ENCODE measurements around the gene LHCGR. TPM values are rescaled to one million over a fixed set of nuclear protein-coding genes. Genes with fewer than 3 reads are reported as not detected.
A peak's percentile ranks its signal among the peaks of the same experiment; 100 is the strongest.

Gene LHCGR
- polyA plus RNA-seq, 1 donor, result 0.03 TPM

GRCh38 chr2:48771241-48772014 lies 15.9 kb upstream of the LHCGR start:
- H3K4me1 ChIP-seq (ENCODE audit: control insufficient read depth, insufficient read depth, low read length), result peaks cover 4% of the 10 kb centered on the region
- peak; percentile 38 to 41 for DNase-seq
- 95% methylated on average over 4 of the region's 4 CpGs for WGBS (ENCODE audit: insufficient coverage, low lambda C conversion rate)
- H3K36me3 ChIP-seq (ENCODE audit: control insufficient read depth, insufficient read depth, low read length), result no peaks in the 10 kb centered on the region
- H3K9me3 ChIP-seq (ENCODE audit: control insufficient read depth, low read depth, low read length), result no peaks in the 10 kb centered on the region
- H3K27me3 ChIP-seq (ENCODE audit: control insufficient read depth, insufficient read depth, low read length), result peaks cover 2% of the 10 kb centered on the region
- no peak overlapping the region for H3K27ac ChIP-seq (ENCODE audit: low read length)
- H3K4me3 ChIP-seq (ENCODE audit: low read length), result no peak overlapping the region

GRCh38 chr2:48770181-48770580 lies 14.7 kb upstream of the LHCGR start:
- WGBS (ENCODE audit: insufficient coverage, low lambda C conversion rate), result no CpG with 5 or more reads among the region's 1 CpG
- Histone ChIP-seq H3K9me3 (ENCODE audit: control insufficient read depth, low read depth, low read length) (no peaks in the 10 kb centered on the region), H3K27ac (ENCODE audit: low read length) (no peak overlapping the region), H3K4me1 (ENCODE audit: control insufficient read depth, insufficient read depth, low read length) (peaks cover 4% of the 10 kb centered on the region), H3K27me3 (ENCODE audit: control insufficient read depth, insufficient read depth, low read length) (peaks cover 2% of the 10 kb centered on the region), H3K4me3 (ENCODE audit: low read length) (no peak overlapping the region), H3K36me3 (ENCODE audit: control insufficient read depth, insufficient read depth, low read length) (no peaks in the 10 kb centered on the region)
- no peak for DNase-seq

GRCh38 chr2:48768669-48769068 lies 13.1 kb upstream of the LHCGR start:
- DNase-seq, result no peak
- no peaks in the 10 kb centered on the region for H3K36me3 ChIP-seq (ENCODE audit: control insufficient read depth, insufficient read depth, low read length)
- no peak overlapping the region for H3K27ac ChIP-seq (ENCODE audit: low read length)
- 20% methylated on average over 1 of the region's 3 CpGs for WGBS (ENCODE audit: insufficient coverage, low lambda C conversion rate)
- H3K4me3 ChIP-seq (ENCODE audit: low read length), result no peak overlapping the region
- peaks cover 4% of the 10 kb centered on the region for H3K4me1 ChIP-seq (ENCODE audit: control insufficient read depth, insufficient read depth, low read length)
- H3K9me3 ChIP-seq (ENCODE audit: control insufficient read depth, low read depth, low read length), result no peaks in the 10 kb centered on the region
- H3K27me3 ChIP-seq (ENCODE audit: control insufficient read depth, insufficient read depth, low read length), result no peaks in the 10 kb centered on the region

- Histone ChIP-seq H3K4me3 (ENCODE audit: low read length) (no peak overlapping the region), H3K4me1 (ENCODE audit: control insufficient read depth, insufficient read depth, low read length) (peaks cover 4% of the 10 kb centered on the region), H3K27me3 (ENCODE audit: control insufficient read depth, insufficient read depth, low read length) (no peaks in the 10 kb centered on the region), H3K27ac (ENCODE audit: low read length) (no peak overlapping the region), H3K9me3 (ENCODE audit: control insufficient read depth, low read depth, low read length) (no peaks in the 10 kb centered on the region), H3K36me3 (ENCODE audit: control insufficient read depth, insufficient read depth, low read length) (no peaks in the 10 kb centered on the region)
- no CpG with 5 or more reads among the region's 8 CpGs for WGBS (ENCODE audit: insufficient coverage, low lambda C conversion rate)
- no peak for DNase-seq
Observed at GRCh38 chr2:48767330-48767729, 11.8 kb upstream of the LHCGR start.

GRCh38 chr2:48760826-48761225 lies 5.3 kb upstream of the LHCGR start:
- Histone ChIP-seq H3K27me3 (ENCODE audit: control insufficient read depth, insufficient read depth, low read length) (peaks cover 10% of the 10 kb centered on the region), H3K4me1 (ENCODE audit: control insufficient read depth, insufficient read depth, low read length) (no peaks in the 10 kb centered on the region), H3K27ac (ENCODE audit: low read length) (no peak overlapping the region), H3K9me3 (ENCODE audit: control insufficient read depth, low read depth, low read length) (no peaks in the 10 kb centered on the region), H3K4me3 (ENCODE audit: low read length) (no peak overlapping the region), H3K36me3 (ENCODE audit: control insufficient read depth, insufficient read depth, low read length) (no peaks in the 10 kb centered on the region)
- WGBS (ENCODE audit: insufficient coverage, low lambda C conversion rate), result no CpG with 5 or more reads among the region's 3 CpGs
- DNase-seq, result no peak

- WGBS (ENCODE audit: insufficient coverage, low lambda C conversion rate), result no CpG with 5 or more reads among the region's 1 CpG
- Histone ChIP-seq H3K27ac (ENCODE audit: low read length) (no peak overlapping the region), H3K4me1 (ENCODE audit: control insufficient read depth, insufficient read depth, low read length) (peaks cover 5% of the 10 kb centered on the region), H3K27me3 (ENCODE audit: control insufficient read depth, insufficient read depth, low read length) (peaks cover 21% of the 10 kb centered on the region), H3K4me3 (ENCODE audit: low read length) (no peak overlapping the region), H3K9me3 (ENCODE audit: control insufficient read depth, low read depth, low read length) (peaks cover 3% of the 10 kb centered on the region), H3K36me3 (ENCODE audit: control insufficient read depth, insufficient read depth, low read length) (no peaks in the 10 kb centered on the region)
- no peak for DNase-seq
Observed at GRCh38 chr2:48759682-48760081, 4.2 kb upstream of the LHCGR start.

- no peak for DNase-seq
- H3K9me3 ChIP-seq (ENCODE audit: control insufficient read depth, low read depth, low read length), result peaks cover 3% of the 10 kb centered on the region
- peaks cover 31% of the 10 kb centered on the region for H3K27me3 ChIP-seq (ENCODE audit: control insufficient read depth, insufficient read depth, low read length)
- H3K4me3 ChIP-seq (ENCODE audit: low read length), result no peak overlapping the region
- H3K4me1 ChIP-seq (ENCODE audit: control insufficient read depth, insufficient read depth, low read length), result peaks cover 5% of the 10 kb centered on the region
- H3K27ac ChIP-seq (ENCODE audit: low read length), result no peak overlapping the region
- H3K36me3 ChIP-seq (ENCODE audit: control insufficient read depth, insufficient read depth, low read length), result no peaks in the 10 kb centered on the region
- WGBS (ENCODE audit: insufficient coverage, low lambda C conversion rate), result 100% methylated on average over 1 of the region's 3 CpGs
Observed at GRCh38 chr2:48756289-48756688, 765 bp upstream of the LHCGR start.

- WGBS (ENCODE audit: insufficient coverage, low lambda C conversion rate), result no CpG with 5 or more reads among the region's 10 CpGs
Observed at GRCh38 chr2:48754874-48755273, 650 bp downstream of the LHCGR start.

GRCh38 chr2:48753228-48753627 lies 2.3 kb downstream of the LHCGR start:
- Histone ChIP-seq H3K27me3 (ENCODE audit: control insufficient read depth, insufficient read depth, low read length) (peaks cover 31% of the 10 kb centered on the region), H3K9me3 (ENCODE audit: control insufficient read depth, low read depth, low read length) (peaks cover 3% of the 10 kb centered on the region), H3K27ac (ENCODE audit: low read length) (no peak overlapping the region), H3K4me3 (ENCODE audit: low read length) (no peak overlapping the region), H3K4me1 (ENCODE audit: control insufficient read depth, insufficient read depth, low read length) (peaks cover 5% of the 10 kb centered on the region), H3K36me3 (ENCODE audit: control insufficient read depth, insufficient read depth, low read length) (no peaks in the 10 kb centered on the region)
- WGBS (ENCODE audit: insufficient coverage, low lambda C conversion rate), result no CpG with 5 or more reads among the region's 1 CpG
- no peak for DNase-seq

More at GRCh38 chr2:48754874-48755273, 650 bp downstream of the LHCGR start:
- Histone ChIP-seq H3K9me3 (ENCODE audit: control insufficient read depth, low read depth, low read length) (peaks cover 3% of the 10 kb centered on the region), H3K36me3 (ENCODE audit: control insufficient read depth, insufficient read depth, low read length) (no peaks in the 10 kb centered on the region), H3K27ac (ENCODE audit: low read length) (no peak overlapping the region), H3K4me1 (ENCODE audit: control insufficient read depth, insufficient read depth, low read length) (peaks cover 5% of the 10 kb centered on the region), H3K4me3 (ENCODE audit: low read length) (no peak overlapping the region), H3K27me3 (ENCODE audit: control insufficient read depth, insufficient read depth, low read length) (peaks cover 31% of the 10 kb centered on the region)
- no peak for DNase-seq

GRCh38 chr2:48750128-48750739 lies 5.3 kb downstream of the LHCGR start:
- H3K27me3 ChIP-seq (ENCODE audit: control insufficient read depth, insufficient read depth, low read length), result peaks cover 16% of the 10 kb centered on the region
- H3K9me3 ChIP-seq (ENCODE audit: control insufficient read depth, low read depth, low read length), result no peaks in the 10 kb centered on the region
- peaks cover 4% of the 10 kb centered on the region for H3K4me1 ChIP-seq (ENCODE audit: control insufficient read depth, insufficient read depth, low read length)
- no peak overlapping the region for H3K4me3 ChIP-seq (ENCODE audit: low read length)
- H3K27ac ChIP-seq (ENCODE audit: low read length), result no peak overlapping the region
- H3K36me3 ChIP-seq (ENCODE audit: control insufficient read depth, insufficient read depth, low read length), result no peaks in the 10 kb centered on the region
- no peak for DNase-seq

All from large intestine (tissue), 3 donors.